Effector memory CD4-positive, alpha-beta T cell (primary cell): ENCODE results near the gene CD28.

ENCODE experiments used
- DNase-seq, 3 donors: peaks; one replicate each; pipeline ENCODE4 v3.0.0-alpha.2; 2020
- H3K27ac ChIP-seq: 2 replicates; pipeline ENCODE4 v1.7.0; 2013; ENCODE audit warnings: mild to moderate bottlenecking, low read length, moderate library complexity; ENCODE audit not compliant: insufficient read depth, poor library complexity, severe bottlenecking
- H3K27me3 ChIP-seq: replicated peaks from 2 replicates; pipeline ENCODE4 v1.7.0; 2013; ENCODE audit warnings: mild to moderate bottlenecking, low read length; ENCODE audit not compliant: insufficient read depth, control insufficient read depth, poor library complexity, severe bottlenecking
- H3K36me3 ChIP-seq: 2 replicates; pipeline ENCODE4 v1.7.0; 2013; ENCODE audit warnings: mild to moderate bottlenecking, low read length, moderate library complexity; ENCODE audit not compliant: control insufficient read depth, insufficient read depth
- H3K4me1 ChIP-seq: 2 replicates; pipeline ENCODE4 v1.7.0; 2013; ENCODE audit warnings: low read length, mild to moderate bottlenecking; ENCODE audit not compliant: control insufficient read depth, insufficient read depth, poor library complexity, severe bottlenecking
- H3K4me3 ChIP-seq: 2 replicates; pipeline ENCODE4 v1.7.0; 2013; ENCODE audit warnings: low read length, low read depth, mild to moderate bottlenecking; ENCODE audit not compliant: insufficient read depth, poor library complexity, severe bottlenecking
- H3K9me3 ChIP-seq: 2 replicates; pipeline ENCODE4 v1.7.0; 2013; ENCODE audit warnings: mild to moderate bottlenecking, low read length, moderate library complexity; ENCODE audit not compliant: control insufficient read depth

Gene CD28

GRCh38 chr2:203710226-203710625 lies 3.8 kb downstream of the CD28 start:
- H3K27me3 ChIP-seq: no peaks in the 10 kb centered on the region
- no peak for DNase-seq
- peak overlapping the region; percentile 77 for H3K4me3 ChIP-seq
- H3K9me3 ChIP-seq: no peaks in the 10 kb centered on the region
- peak overlapping the region; percentile 91 for H3K27ac ChIP-seq
- peaks cover 44% of the 10 kb centered on the region for H3K4me1 ChIP-seq
- no peaks in the 10 kb centered on the region for H3K36me3 ChIP-seq

GRCh38 chr2:203710952-203711351 lies 4.5 kb downstream of the CD28 start:
- Histone ChIP-seq H3K4me3 (peak overlapping the region; percentile 77), H3K9me3 (no peaks in the 10 kb centered on the region), H3K27me3 (no peaks in the 10 kb centered on the region), H3K27ac (peak overlapping the region; percentile 91), H3K4me1 (peaks cover 40% of the 10 kb centered on the region), H3K36me3 (peaks cover under 1% of the 10 kb centered on the region)
- DNase-seq: no peak

DNA sequence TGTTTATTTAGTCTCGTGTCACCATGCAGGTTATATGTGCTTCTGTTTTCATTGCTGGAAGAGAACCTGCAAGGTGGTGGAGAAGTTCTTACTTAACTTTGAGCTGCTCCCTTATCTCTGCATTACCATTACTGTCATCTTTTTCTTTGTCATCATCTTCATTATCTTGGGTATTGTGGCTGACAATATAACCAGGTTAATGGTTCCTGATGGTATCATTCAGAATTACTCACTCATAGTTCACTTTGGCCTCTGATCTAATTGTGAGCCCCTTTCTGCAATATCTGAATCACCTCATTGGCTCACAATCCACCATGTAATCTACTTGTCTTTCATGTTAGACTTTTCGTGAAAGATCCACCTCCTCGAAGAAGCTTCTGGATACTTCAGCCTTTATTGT lies 5.0 kb downstream of the CD28 start:
- H3K27ac ChIP-seq: peak overlapping the region; percentile 91
- H3K27me3 ChIP-seq: no peaks in the 10 kb centered on the region
- peaks cover 42% of the 10 kb centered on the region for H3K4me1 ChIP-seq
- peaks cover 4% of the 10 kb centered on the region for H3K36me3 ChIP-seq
- peak overlapping the region; percentile 77 for H3K4me3 ChIP-seq
- no peak for DNase-seq
- H3K9me3 ChIP-seq: no peaks in the 10 kb centered on the region

- Histone ChIP-seq H3K27ac (peak overlapping the region; percentile 49), H3K9me3 (no peaks in the 10 kb centered on the region), H3K4me1 (peaks cover 59% of the 10 kb centered on the region), H3K27me3 (no peaks in the 10 kb centered on the region), H3K4me3 (peak overlapping the region; percentile 1), H3K36me3 (peaks cover 4% of the 10 kb centered on the region)
- no peak for DNase-seq
Measured at GRCh38 chr2:203713381-203713780, 6.9 kb downstream of the CD28 start.

DNA sequence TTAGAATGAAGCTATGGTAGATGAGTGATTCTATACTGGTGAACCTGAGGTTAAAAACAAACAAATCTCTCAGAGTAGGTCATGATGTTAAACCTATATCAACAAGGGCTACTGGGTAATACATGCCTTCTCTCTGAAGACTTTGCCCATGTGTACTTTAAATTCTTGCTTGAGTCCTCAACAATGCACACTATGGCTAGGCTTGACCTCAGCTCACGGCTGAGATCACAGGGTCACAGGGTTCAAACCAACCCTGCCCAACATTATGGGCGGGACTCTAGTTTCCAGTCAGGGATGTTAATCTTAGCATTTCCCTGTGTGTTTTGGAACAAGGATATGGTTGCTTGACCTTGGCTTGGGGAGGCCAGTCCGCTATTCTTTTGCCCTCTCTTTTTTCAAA lies 7.7 kb downstream of the CD28 start:
- Histone ChIP-seq H3K27ac (peak overlapping the region; percentile 49), H3K4me3 (peak overlapping the region; percentile 19), H3K4me1 (peaks cover 63% of the 10 kb centered on the region), H3K36me3 (peaks cover 4% of the 10 kb centered on the region), H3K27me3 (no peaks in the 10 kb centered on the region), H3K9me3 (no peaks in the 10 kb centered on the region)
- DNase-seq: no peak

- Histone ChIP-seq H3K4me3 (peak overlapping the region; percentile 23), H3K4me1 (peaks cover 65% of the 10 kb centered on the region), H3K27me3 (no peaks in the 10 kb centered on the region), H3K9me3 (no peaks in the 10 kb centered on the region), H3K36me3 (peaks cover 4% of the 10 kb centered on the region), H3K27ac (peak overlapping the region; percentile 49)
- DNase-seq: no peak
Measured at GRCh38 chr2:203715744-203716143, 9.3 kb downstream of the CD28 start.

DNA sequence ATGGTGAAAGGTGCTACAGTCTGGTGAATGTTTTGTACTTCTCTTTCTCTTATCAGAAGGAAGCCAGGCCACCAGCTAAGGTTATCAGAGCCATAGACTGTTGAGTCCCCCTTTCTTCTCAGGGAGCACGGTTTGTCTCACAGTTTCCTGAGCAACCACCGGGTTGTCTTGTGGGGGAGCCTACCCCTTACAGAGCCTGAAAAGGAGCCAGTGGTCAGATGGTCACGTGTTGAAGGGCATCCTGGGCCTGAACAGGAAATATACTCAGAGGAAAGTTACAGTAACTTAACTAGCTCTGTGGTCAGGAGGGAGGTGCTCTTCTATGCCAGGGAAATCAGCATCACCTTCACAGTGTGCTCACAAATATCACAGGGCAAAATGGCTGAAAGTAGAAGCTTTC lies 11.6 kb downstream of the CD28 start:
- peaks cover 68% of the 10 kb centered on the region for H3K4me1 ChIP-seq
- DNase-seq: peak; percentile 48 to 49 (median 48)
- H3K9me3 ChIP-seq: no peaks in the 10 kb centered on the region
- no peak overlapping the region for H3K4me3 ChIP-seq
- H3K36me3 ChIP-seq: peaks cover 4% of the 10 kb centered on the region
- peak overlapping the region; percentile 70 for H3K27ac ChIP-seq
- no peaks in the 10 kb centered on the region for H3K27me3 ChIP-seq

DNA sequence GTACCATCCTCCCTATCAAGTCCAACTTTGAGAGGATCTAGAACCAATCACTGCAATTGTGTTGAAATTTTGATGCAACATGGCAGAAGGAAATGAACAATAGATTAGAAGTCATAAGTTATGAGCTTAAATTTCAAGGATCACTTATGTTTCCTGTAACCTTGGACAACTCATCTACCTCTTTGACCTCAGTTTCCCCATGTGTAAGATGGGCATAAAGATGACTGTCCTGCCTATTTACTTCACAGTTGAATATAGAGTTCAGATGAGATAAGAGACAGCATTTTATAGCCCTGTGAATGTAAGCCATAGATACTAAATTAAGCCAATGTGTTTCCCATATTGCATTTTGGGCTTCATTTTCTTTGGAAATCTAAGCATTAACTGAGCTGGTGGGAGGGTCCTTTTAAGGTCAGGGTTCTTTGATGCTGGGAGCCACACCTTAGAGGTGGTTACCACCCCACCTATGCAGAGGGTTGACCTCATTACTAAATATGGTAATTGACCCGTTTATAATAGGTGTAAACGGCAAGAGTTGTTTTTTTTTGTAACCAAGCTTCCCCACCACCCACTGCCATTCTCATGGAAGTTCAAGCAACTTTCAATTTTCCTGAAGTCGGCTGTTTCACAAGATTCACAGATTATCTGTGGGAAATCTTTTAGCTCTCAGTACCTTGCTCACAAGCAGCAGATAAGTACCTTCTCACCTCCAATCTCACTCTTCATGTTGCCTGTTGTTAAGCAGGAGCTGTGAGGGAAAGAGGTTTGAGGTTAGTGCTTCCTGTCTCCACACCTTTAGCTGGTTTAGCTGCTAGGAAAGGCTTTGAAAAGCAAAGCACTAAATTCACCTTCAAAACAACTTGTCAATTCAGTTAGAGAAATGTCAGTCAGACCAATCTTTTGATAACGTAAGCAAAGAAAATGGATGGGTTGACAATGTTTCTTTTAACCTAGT lies 13.3 kb downstream of the CD28 start:
- Histone ChIP-seq H3K9me3 (no peaks in the 10 kb centered on the region), H3K36me3 (peaks cover 4% of the 10 kb centered on the region), H3K4me1 (peaks cover 63% of the 10 kb centered on the region), H3K4me3 (peak overlapping the region; percentile 0), H3K27me3 (no peaks in the 10 kb centered on the region), H3K27ac (peak overlapping the region; percentile 70)
- DNase-seq: peak; percentile 24 to 44 (median 41)

DNA sequence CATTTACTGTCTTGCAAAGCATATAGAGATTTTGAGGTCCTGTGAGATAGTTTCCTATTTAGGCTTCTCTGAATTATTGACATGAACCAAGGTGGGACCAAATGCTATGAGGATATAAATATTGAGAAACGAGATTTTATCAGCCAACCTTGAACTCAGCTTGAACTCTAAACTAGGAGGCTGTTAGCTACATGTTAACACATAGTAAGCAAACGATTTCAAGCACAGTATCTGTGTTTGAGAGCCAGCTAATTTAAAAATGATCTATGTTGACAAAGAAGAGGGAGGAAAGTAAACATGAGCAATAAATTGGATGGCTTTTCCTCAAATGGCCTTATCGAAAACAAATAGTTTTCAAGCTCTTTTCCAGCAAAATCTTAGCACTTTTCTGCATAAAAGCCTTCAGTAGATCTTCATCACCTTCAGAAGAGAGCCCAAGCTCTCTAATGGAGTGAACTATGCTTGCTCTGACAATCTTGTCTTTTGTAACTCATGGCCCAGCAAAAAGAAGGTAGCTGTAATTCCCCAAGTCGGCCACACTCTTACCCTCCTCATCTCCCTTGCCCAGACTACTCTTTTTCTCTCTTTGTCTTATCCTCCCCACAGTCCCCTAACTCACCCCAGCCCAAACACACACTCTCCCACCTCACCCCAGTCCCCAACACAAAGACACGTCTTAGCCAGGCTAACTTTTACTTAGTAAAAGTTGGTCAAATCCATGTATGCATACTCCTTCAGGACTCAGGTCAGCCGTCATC lies 14.7 kb downstream of the CD28 start:
- H3K27me3 ChIP-seq: no peaks in the 10 kb centered on the region
- DNase-seq: no peak

More for the DNA sequence above, 14.7 kb downstream of the CD28 start:
- Histone ChIP-seq H3K4me1 (peaks cover 62% of the 10 kb centered on the region), H3K9me3 (no peaks in the 10 kb centered on the region), H3K27ac (peak overlapping the region; percentile 70), H3K36me3 (peaks cover 2% of the 10 kb centered on the region), H3K4me3 (no peak overlapping the region)
